Measurements from ENCODE around the gene GIT1. TPM values are rescaled to one million over a fixed set of nuclear protein-coding genes. Genes with fewer than 3 reads are reported as not detected.

Gene GIT1
- total RNA-seq, 1 donor from 2014 or later: 108 TPM

- H3K36me3 Mint-ChIP-seq: peaks cover 15% of the 10 kb centered on the region
- no peak overlapping the region for H3K4me3 Mint-ChIP-seq
- H3K4me1 Mint-ChIP-seq: peaks cover 9% of the 10 kb centered on the region
- no peak overlapping the region for H3K27ac Mint-ChIP-seq
- no peaks in the 10 kb centered on the region for H3K27me3 Mint-ChIP-seq (ENCODE audit: low read depth)
- no peaks in the 10 kb centered on the region for H3K9me3 Mint-ChIP-seq
- TF ChIP-seq CTCF (IDR thresholded peaks at IDR 0.05; ENCODE audit: unreplicated experiment): no peak
- DNase-seq (ENCODE audit: low spot score in 2 of 2, unreplicated experiment in 2 of 2): no peak
These were observed 7.7 kb downstream of the GIT1 start for GRCh38 chr17:29581583-29582253.

- Mint-ChIP-seq H3K36me3 (peaks cover 18% of the 10 kb centered on the region), H3K27ac (peak overlapping the region; percentile 92), H3K4me1 (peaks cover 9% of the 10 kb centered on the region), H3K27me3 (ENCODE audit: low read depth) (no peaks in the 10 kb centered on the region), H3K9me3 (no peaks in the 10 kb centered on the region), H3K4me3 (no peak overlapping the region)
- DNase-seq (ENCODE audit: low spot score in 2 of 2, unreplicated experiment in 2 of 2): peak in 1 of 2 experiments; percentile 75
- TF ChIP-seq CTCF (IDR thresholded peaks at IDR 0.05; ENCODE audit: unreplicated experiment): peak; percentile 73
These were observed 9.3 kb downstream of the GIT1 start for GRCh38 chr17:29579866-29580771.

- no peak overlapping the region for H3K27ac Mint-ChIP-seq
- DNase-seq (ENCODE audit: low spot score in 2 of 2, unreplicated experiment in 2 of 2): no peak
- H3K27me3 Mint-ChIP-seq (ENCODE audit: low read depth): no peaks in the 10 kb centered on the region
- peaks cover 1% of the 10 kb centered on the region for H3K4me1 Mint-ChIP-seq
- peaks cover 18% of the 10 kb centered on the region for H3K36me3 Mint-ChIP-seq
- H3K9me3 Mint-ChIP-seq: no peaks in the 10 kb centered on the region
- H3K4me3 Mint-ChIP-seq: no peak overlapping the region
- no peak for TF ChIP-seq CTCF (IDR thresholded peaks at IDR 0.05; ENCODE audit: unreplicated experiment)
These were observed 10.6 kb downstream of the GIT1 start for GRCh38 chr17:29578626-29579485.

GRCh38 chr17:29577385-29578211, 11.8 kb downstream of the GIT1 start:
- no peak overlapping the region for H3K4me3 Mint-ChIP-seq
- no peaks in the 10 kb centered on the region for H3K27me3 Mint-ChIP-seq (ENCODE audit: low read depth)
- H3K36me3 Mint-ChIP-seq: peaks cover 14% of the 10 kb centered on the region
- peaks cover 8% of the 10 kb centered on the region for H3K4me1 Mint-ChIP-seq
- DNase-seq (ENCODE audit: low spot score in 2 of 2, unreplicated experiment in 2 of 2): no peak
- H3K27ac Mint-ChIP-seq: no peak overlapping the region
- no peaks in the 10 kb centered on the region for H3K9me3 Mint-ChIP-seq
- no peak for TF ChIP-seq CTCF (IDR thresholded peaks at IDR 0.05; ENCODE audit: unreplicated experiment)

- Mint-ChIP-seq H3K27ac (no peak overlapping the region), H3K4me1 (peaks cover 8% of the 10 kb centered on the region), H3K27me3 (ENCODE audit: low read depth) (no peaks in the 10 kb centered on the region), H3K4me3 (no peak overlapping the region), H3K9me3 (no peaks in the 10 kb centered on the region), H3K36me3 (peaks cover 11% of the 10 kb centered on the region)
- no peak for TF ChIP-seq CTCF (IDR thresholded peaks at IDR 0.05; ENCODE audit: unreplicated experiment)
- DNase-seq (ENCODE audit: low spot score in 2 of 2, unreplicated experiment in 2 of 2): no peak
These were observed 12.5 kb downstream of the GIT1 start for GRCh38 chr17:29577001-29577370.
